ENCODE results near the gene TRIP11.

Gene TRIP11

DNA sequence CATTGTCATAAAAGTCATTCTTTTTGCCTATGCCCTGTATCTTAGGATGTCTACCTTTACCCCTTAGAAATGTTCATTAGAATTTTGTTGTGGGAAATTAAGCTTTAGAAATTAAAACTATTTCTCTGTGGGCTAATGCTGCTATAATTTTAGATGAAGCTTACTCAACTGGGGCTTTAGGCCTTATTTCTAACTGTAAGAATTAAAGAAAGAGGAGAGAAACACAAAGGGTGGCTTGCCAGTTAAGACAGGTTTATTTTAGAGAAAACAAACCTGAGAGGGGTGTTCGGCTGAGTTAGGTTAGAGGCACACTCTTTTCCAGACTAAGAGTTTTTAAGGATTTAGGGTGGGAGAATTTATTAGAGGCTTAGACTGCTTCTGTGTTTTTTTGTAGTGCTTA is 6.4 kb downstream of the TRIP11 start:
- ATAC-seq (no peak), DNase-seq (no peak)
- H3K27ac Mint-ChIP-seq, result peak overlapping the region in 1 of 2 donors; percentile 10
- H3K4me3 Mint-ChIP-seq, result no peak overlapping the region
- H3K27me3 Mint-ChIP-seq, result no peaks in the 10 kb centered on the region
- no peaks in the 10 kb centered on the region for H3K9me3 Mint-ChIP-seq
- peaks cover 46% of the 10 kb centered on the region for H3K4me1 Mint-ChIP-seq

DNA sequence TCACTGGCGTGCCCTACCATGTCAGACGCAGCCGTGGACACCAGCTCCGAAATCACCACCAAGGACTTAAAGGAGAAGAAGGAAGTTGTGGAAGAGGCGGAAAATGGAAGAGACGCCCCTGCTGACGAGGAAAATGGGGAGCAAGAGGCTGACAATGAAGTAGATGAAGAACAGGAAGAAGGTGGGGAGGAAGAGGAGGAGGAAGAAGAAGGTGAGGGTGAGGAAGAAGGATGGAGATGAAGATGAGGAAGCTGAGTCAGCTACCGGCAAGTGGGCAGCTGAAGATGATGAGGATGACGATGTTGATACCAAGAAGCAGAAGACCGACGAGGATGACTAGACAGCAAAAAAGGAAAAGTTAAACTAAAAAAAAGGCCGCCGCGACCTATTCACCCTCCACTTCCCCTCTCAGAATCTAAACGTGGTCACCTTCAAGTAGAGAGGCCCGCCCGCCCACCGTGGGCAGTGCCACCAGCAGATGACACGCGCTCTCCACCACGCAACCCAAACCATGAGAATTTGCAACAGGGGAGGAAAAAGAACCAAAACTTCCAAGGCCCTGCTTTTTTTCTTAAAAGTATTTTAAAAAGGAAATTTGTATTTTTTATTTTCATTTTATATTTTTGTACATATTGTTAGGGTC is 13.2 kb downstream of the TRIP11 start:
- ATAC-seq (no peak), DNase-seq (peak in 1 of 2 donors; percentile 12)
- H3K4me3 Mint-ChIP-seq, result peak overlapping the region in 1 of 2 donors; percentile 16
- H3K27me3 Mint-ChIP-seq, result no peaks in the 10 kb centered on the region
- H3K27ac Mint-ChIP-seq, result peak overlapping the region in 1 of 2 donors; percentile 16
- peaks cover 15% of the 10 kb centered on the region for H3K4me1 Mint-ChIP-seq
- no peaks in the 10 kb centered on the region for H3K9me3 Mint-ChIP-seq

GRCh38 chr14:92022036-92022435 is 17.8 kb downstream of the TRIP11 start:
- ATAC-seq, result no peak
- Mint-ChIP-seq H3K27me3 (no peaks in the 10 kb centered on the region), H3K4me3 (no peak overlapping the region), H3K4me1 (peaks cover 8% of the 10 kb centered on the region), H3K9me3 (no peaks in the 10 kb centered on the region), H3K27ac (no peak overlapping the region)
- no peak for DNase-seq

- no peaks in the 10 kb centered on the region for H3K27me3 Mint-ChIP-seq
- no peak overlapping the region for H3K27ac Mint-ChIP-seq
- peaks cover 5% of the 10 kb centered on the region for H3K4me1 Mint-ChIP-seq
- H3K9me3 Mint-ChIP-seq, result no peaks in the 10 kb centered on the region
- DNase-seq (no peak), ATAC-seq (no peak)
- H3K4me3 Mint-ChIP-seq, result no peak overlapping the region
Observed at GRCh38 chr14:92021523-92021922, 18.3 kb downstream of the TRIP11 start.

GRCh38 chr14:92014040-92014439 is 25.8 kb downstream of the TRIP11 start:
- no peak for DNase-seq
- Mint-ChIP-seq H3K4me1 (peaks cover 26% of the 10 kb centered on the region), H3K4me3 (no peak overlapping the region), H3K27me3 (no peaks in the 10 kb centered on the region), H3K27ac (peak overlapping the region in 1 of 2 donors; percentile 15), H3K9me3 (no peaks in the 10 kb centered on the region)
- peak; percentile 67 for ATAC-seq

DNA sequence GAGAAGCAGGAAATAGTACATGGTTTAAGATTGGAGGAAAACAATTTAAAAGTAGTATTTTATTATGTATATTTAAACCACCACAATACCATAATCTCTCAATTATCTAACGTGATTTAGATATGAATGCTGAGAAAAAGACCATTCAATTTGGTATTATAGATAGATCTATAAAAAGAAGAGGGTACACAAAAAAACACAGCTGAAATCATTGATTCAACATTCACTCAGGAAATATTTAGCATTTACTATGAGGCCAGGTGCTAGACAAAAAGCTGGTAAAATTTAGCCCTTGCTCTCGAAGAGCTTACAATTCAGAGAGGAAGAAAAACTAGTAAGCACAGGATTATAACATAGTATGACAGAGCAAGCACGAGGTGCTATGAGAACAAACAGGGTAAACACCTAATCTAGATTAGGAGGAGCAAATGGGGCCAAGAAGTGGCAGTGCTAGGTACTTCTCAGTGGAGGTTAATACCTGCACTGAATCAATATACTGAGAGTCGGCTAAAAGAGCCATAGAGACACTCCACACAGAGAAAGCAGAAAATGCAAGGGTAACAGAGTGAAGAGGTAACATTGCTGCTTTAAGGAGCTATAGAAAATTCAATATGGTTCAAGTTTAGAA is 27.6 kb downstream of the TRIP11 start:
- Mint-ChIP-seq H3K4me1 (peaks cover 32% of the 10 kb centered on the region), H3K27me3 (no peaks in the 10 kb centered on the region), H3K27ac (peak overlapping the region in 1 of 2 donors; percentile 76), H3K4me3 (no peak overlapping the region), H3K9me3 (no peaks in the 10 kb centered on the region)
- DNase-seq, result no peak
- no peak for ATAC-seq

- Mint-ChIP-seq H3K27ac (no peak overlapping the region), H3K4me3 (no peak overlapping the region), H3K4me1 (peaks cover 38% of the 10 kb centered on the region), H3K27me3 (no peaks in the 10 kb centered on the region), H3K9me3 (no peaks in the 10 kb centered on the region)
- ATAC-seq, result no peak
- no peak for DNase-seq
Observed at GRCh38 chr14:92010644-92011043, 29.2 kb downstream of the TRIP11 start.

- Mint-ChIP-seq H3K9me3 (no peaks in the 10 kb centered on the region), H3K4me1 (peaks cover 48% of the 10 kb centered on the region), H3K27me3 (no peaks in the 10 kb centered on the region), H3K27ac (no peak overlapping the region), H3K4me3 (no peak overlapping the region)
- DNase-seq (no peak), ATAC-seq (no peak)
Observed at GRCh38 chr14:92009604-92010003, 30.3 kb downstream of the TRIP11 start.

DNA sequence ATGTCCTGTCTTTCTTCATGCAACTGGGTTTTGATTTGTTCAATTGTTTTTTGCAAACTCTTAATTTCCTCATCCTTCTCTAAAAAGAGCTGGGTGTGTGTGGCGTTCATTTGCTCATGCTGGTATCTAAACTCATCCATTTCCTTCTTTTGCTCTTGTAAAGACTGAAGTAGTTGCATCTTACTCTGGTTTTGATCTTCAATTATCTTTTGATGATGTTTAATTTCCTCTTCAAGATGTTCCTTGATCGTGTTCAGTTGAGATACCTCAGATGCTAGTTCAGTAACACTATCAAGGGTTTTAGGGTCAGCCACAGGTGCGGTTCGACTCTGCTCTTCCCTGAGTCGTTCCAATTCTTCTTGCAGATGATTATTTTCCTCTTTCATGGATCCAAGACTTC is 34.8 kb downstream of the TRIP11 start:
- H3K9me3 Mint-ChIP-seq, result no peaks in the 10 kb centered on the region
- H3K4me3 Mint-ChIP-seq, result peak overlapping the region; percentile 63 to 68

GRCh38 chr14:92004062-92004461 is 35.8 kb downstream of the TRIP11 start:
- Mint-ChIP-seq H3K27ac (no peak overlapping the region), H3K27me3 (no peaks in the 10 kb centered on the region), H3K9me3 (no peaks in the 10 kb centered on the region), H3K4me3 (no peak overlapping the region), H3K4me1 (peaks cover 55% of the 10 kb centered on the region)
- DNase-seq (no peak), ATAC-seq (no peak)

More for the DNA sequence above, 34.8 kb downstream of the TRIP11 start:
- ATAC-seq, result no peak
- Mint-ChIP-seq H3K4me1 (peaks cover 45% of the 10 kb centered on the region), H3K27me3 (no peaks in the 10 kb centered on the region), H3K27ac (peak overlapping the region; percentile 10 to 45)
- no peak for DNase-seq

DNA sequence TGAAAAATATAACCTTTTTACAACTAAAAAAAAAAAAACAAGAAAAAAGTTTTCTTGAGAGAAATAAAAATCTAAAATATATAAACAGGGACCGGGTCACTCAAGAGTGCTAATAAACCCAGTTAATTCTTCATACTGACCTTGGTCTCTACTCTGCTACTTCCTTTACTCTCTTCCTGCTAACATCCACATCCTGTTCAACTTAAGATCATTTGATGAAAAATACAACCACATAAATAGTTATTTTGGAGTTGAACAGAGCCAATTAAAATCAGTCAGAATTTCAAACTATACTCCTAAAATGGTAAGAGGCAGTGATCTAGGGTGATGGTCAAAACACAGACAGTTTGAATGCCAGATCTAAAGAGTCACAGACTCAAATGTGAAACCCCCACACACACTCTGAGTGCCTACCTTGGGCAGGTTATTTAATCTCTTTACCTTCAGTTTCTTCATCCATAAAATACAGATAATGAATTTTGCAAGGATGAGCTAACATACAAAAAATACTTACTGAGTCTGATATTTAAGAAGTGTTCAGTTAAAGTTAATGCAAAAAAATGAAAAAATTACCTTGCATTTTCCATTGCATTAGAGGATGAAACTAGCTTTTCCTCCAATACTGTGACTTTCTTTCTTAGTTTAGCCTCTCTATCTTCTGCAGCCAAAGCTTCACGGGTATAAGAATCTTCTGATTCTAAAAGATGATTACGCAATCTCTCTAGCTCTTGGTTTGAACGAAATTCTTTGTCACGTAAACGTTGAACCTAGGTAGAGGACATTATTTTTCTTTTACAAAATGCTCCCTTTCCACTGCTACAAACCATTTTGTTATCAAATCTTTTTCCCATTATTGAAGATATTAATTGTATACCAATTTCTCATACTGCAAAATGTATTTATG is 40.9 kb downstream of the TRIP11 start:
- ATAC-seq, result peak; percentile 42
- peak overlapping the region in 1 of 2 donors; percentile 96 for H3K27ac Mint-ChIP-seq
- peaks cover 56% of the 10 kb centered on the region for H3K4me1 Mint-ChIP-seq
- no peak for DNase-seq
- no peaks in the 10 kb centered on the region for H3K27me3 Mint-ChIP-seq
- peak overlapping the region; percentile 56 to 69 for H3K4me3 Mint-ChIP-seq
- no peaks in the 10 kb centered on the region for H3K9me3 Mint-ChIP-seq

DNA sequence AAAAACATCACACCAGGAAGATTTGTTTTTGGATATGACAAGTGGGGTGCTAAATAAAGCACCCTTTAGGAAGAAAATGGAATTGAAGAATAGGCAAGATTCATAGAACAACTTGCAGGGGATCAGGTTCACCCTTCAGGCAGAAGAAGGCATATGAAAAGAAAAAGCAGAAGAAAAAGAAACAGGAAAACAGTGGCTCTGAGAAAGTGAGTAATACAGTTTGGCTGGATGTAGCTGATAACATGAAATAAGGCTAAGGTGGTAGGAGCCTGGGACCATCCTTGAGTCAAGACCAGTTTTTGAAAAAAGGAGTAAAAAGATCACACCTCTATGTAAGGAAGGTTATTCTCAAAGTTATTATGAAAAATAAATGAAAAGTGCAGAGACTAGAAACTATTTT is 42.4 kb downstream of the TRIP11 start:
- no peak overlapping the region for H3K27ac Mint-ChIP-seq
- H3K4me3 Mint-ChIP-seq, result peak overlapping the region in 1 of 2 donors; percentile 0
- no peak for ATAC-seq

GRCh38 chr14:91996948-91997371 is 42.9 kb downstream of the TRIP11 start:
- DNase-seq, result no peak

More for the DNA sequence above, 42.4 kb downstream of the TRIP11 start:
- Mint-ChIP-seq H3K9me3 (no peaks in the 10 kb centered on the region), H3K4me1 (peaks cover 43% of the 10 kb centered on the region), H3K27me3 (no peaks in the 10 kb centered on the region)
- no peak for DNase-seq

GRCh38 chr14:91987192-91987591 is 52.7 kb downstream of the TRIP11 start:
- H3K4me3 Mint-ChIP-seq, result no peak overlapping the region
- no peak for ATAC-seq
- no peaks in the 10 kb centered on the region for H3K27me3 Mint-ChIP-seq
- DNase-seq, result no peak
- no peak overlapping the region for H3K27ac Mint-ChIP-seq
- no peaks in the 10 kb centered on the region for H3K4me1 Mint-ChIP-seq
- H3K9me3 Mint-ChIP-seq, result no peaks in the 10 kb centered on the region

More at GRCh38 chr14:91996948-91997371, 42.9 kb downstream of the TRIP11 start:
- Mint-ChIP-seq H3K27me3 (no peaks in the 10 kb centered on the region), H3K4me1 (peaks cover 42% of the 10 kb centered on the region), H3K9me3 (no peaks in the 10 kb centered on the region), H3K4me3 (no peak overlapping the region), H3K27ac (peak overlapping the region in 1 of 2 donors; percentile 79)
- ATAC-seq, result peak; percentile 54

GRCh38 chr14:91985521-91986255 is 54.2 kb downstream of the TRIP11 start:
- no peak overlapping the region for H3K27ac Mint-ChIP-seq
- H3K4me3 Mint-ChIP-seq, result no peak overlapping the region
- DNase-seq, result no peak
- ATAC-seq, result no peak
- H3K4me1 Mint-ChIP-seq, result no peaks in the 10 kb centered on the region
- no peaks in the 10 kb centered on the region for H3K27me3 Mint-ChIP-seq
- H3K9me3 Mint-ChIP-seq, result no peaks in the 10 kb centered on the region
